Aorta (tissue), 5 donors: ENCODE data around the gene KIF26A. TPM values are rescaled to one million over a fixed set of nuclear protein-coding genes. Genes with fewer than 3 reads are reported as not detected.

ENCODE experiments used
- ATAC-seq: fragments of 200-7000 bp; cut with Tn5 transposase; one replicate; pipeline ENCODE4 v1.9.1; 2022; ENCODE audit warnings: moderate library complexity; ENCODE audit not compliant: low FRiP score
- DNase-seq, 2 donors: peaks; one replicate each; pipeline ENCODE4 v3.0.0-alpha.2; 2020
- H3K27ac ChIP-seq, 2 donors: one replicate each; pipeline ENCODE4 v1.5.1; 2013; ENCODE audit warnings: low read length in 2 of 2, mild to moderate bottlenecking in 2 of 2, moderate library complexity in 2 of 2, control low read depth in 1 of 2, inconsistent platforms in 1 of 2, low read depth in 1 of 2
- H3K27me3 ChIP-seq, 2 donors: one replicate each; pipeline ENCODE4 v1.6.1; 2013; ENCODE audit warnings: control low read depth in 1 of 2, low read length in 1 of 2, mild to moderate bottlenecking in 1 of 2, moderate library complexity in 1 of 2; ENCODE audit not compliant: insufficient read depth in 2 of 2, control insufficient read depth in 1 of 2
- H3K36me3 ChIP-seq, 2 donors: one replicate each; pipeline ENCODE4 v1.6.1; 2013; ENCODE audit warnings: control low read depth in 1 of 2, low read length in 1 of 2, mild to moderate bottlenecking in 1 of 2; ENCODE audit not compliant: insufficient read depth in 2 of 2, control insufficient read depth in 1 of 2
- H3K4me1 ChIP-seq, 2 donors: one replicate each; pipeline ENCODE4 v1.6.1; 2013; ENCODE audit warnings: low read length in 2 of 2, control low read depth in 1 of 2, mild to moderate bottlenecking in 1 of 2, moderate library complexity in 1 of 2; ENCODE audit not compliant: insufficient read depth in 2 of 2, control insufficient read depth in 1 of 2
- H3K4me3 ChIP-seq, 2 donors: one replicate each; pipeline ENCODE4 v1.5.1; 2013; ENCODE audit warnings: low read length in 2 of 2, control low read depth in 1 of 2, mild to moderate bottlenecking in 1 of 2
- H3K9me3 ChIP-seq: one replicate; pipeline ENCODE4 v1.6.1; 2013; ENCODE audit warnings: mild to moderate bottlenecking, low read length; ENCODE audit not compliant: control insufficient read depth
- WGBS, 2 donors: extraction: QIAGEN DNeasy Blood & Tissue Kit; methylation state at CpG; one replicate each; pipeline ENCODE4 v1.1.7; 2013; 5-methylcytosine and 5-hydroxymethylcytosine counted together
- intact Hi-C, 2 donors: fragments of 100-400 bp; cut with DNase I; formaldehyde crosslinking; loops; one replicate each; pipeline versions ENCODE4 v1.14.2 to v1.15.0; 2022
- polyA plus RNA-seq, 2 donors: library from polyadenylated mRNA; stranded (reverse); fragments of 200-250 nt; gene quantifications; one replicate each; pipeline ENCODE4 v1.2.3, GENCODE V29; 2013
- total RNA-seq, 2 donors: library from RNA; stranded (reverse); fragmentation: NEBNext Ultra II Directional; extraction: Animal tissue kit (Norgen Biotek cat#: 25700); gene quantifications; one replicate each; pipeline ENCODE4 v1.2.1, GENCODE V29; 2021
- donor health status: healthy with polysubstance abuse.
- donor health status: Bipolar disorder and iron deficiency.
- donor health status: DM: no; HTN: no; CAD: no.
- donor health status: DM: no; HTN: no; CAD: no.
- donor health status: DM: yes; HTN: yes; CAD: no.

KIF26A gene
- total and polyA plus RNA-seq, 4 donors = 0.13 to 8.3 (median 3.2) TPM

DNA sequence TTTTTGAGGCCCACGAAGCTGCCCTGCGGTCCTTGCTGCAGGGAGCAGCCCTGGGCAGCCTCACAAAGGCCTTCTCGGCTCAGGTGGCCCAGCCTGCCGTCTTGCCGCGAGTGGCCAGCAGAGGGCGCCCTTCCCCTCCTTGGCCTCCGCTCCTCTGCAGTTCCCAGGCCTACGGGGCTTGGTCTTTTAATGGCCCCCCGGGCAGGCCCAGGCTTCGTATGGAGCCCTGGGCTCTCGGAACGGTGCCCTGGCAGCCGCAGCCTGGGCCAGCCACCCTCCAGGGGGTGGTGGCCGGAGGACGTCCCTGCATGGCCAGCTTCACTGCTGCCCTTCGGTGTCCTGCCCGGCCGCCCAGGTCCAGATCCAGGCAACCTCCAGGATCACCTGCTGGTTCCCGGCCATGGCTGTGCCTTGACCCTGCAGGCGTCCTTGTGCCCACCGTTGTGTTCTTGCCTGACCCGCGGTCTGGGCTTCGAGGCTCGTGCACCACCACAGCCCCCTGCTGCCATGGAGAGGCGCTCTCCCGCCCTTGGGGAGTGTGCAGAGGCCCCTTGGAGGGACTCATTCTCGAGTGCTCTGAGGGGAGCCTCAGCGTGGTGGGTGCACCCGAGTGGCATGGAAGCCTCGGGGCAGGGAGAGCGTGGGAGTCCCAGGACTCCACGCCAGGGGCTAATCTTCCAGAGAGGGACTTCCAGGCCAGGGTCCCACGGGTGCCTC lies 43.5 kb upstream of the KIF26A start:
- WGBS, 2 donors = 51 to 52% methylated on average over 34 to 35 of the region's 35 CpGs
- DNase-seq = peak; percentile 54 to 88
- H3K36me3 ChIP-seq = no peaks in the 10 kb centered on the region
- no peaks in the 10 kb centered on the region for H3K9me3 ChIP-seq
- H3K27ac ChIP-seq = no peak overlapping the region
- intact Hi-C loops = no loop called here
- H3K4me3 ChIP-seq = no peak overlapping the region
- H3K27me3 ChIP-seq = no peaks in the 10 kb centered on the region
- ATAC-seq = peak; percentile 42
- no peaks in the 10 kb centered on the region for H3K4me1 ChIP-seq

DNA sequence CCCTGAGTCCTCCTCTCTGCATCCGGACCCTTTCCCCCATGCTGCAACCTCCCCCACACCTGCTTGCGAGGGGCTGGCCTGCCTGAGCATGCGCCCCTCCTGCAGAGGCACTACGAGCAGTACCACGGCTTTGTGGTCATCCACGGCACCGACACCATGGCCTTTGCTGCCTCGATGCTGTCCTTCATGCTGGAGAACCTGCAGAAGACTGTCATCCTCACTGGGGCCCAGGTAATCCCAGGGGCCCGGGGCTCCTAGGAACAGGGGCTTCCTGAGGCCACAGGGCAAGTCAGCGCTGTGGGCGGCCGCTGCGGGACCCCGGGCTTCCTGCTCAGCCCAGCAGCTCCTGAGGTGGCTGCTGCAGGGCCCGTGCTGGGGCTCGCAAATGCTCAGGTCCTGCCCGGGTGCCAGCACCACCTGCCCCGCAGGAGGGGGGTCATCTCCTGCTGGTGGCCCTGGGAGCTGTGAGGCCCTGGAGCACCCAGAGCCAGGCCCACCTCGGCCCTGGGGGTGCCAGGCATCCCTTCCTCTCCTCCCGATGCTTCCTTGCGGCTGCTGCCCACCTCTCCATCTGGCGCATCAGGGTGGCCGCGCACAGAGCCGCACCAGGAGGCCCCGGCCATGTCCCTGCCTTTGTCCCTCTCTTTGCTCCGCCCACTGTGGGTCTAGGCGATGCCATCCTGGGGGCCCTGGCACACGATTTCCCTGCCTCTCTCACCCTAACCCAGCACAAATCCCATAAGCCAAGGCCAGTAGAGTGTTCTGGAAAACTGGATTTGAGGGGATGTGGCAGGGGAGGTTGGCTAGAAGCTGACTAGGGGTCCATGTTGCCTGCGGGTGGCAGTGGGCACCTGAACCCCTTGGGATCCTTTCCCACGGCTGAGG lies 42.7 kb upstream of the KIF26A start:
- DNase-seq = peak in 1 of 2 donors; percentile 38
- no peak overlapping the region for H3K4me3 ChIP-seq
- intact Hi-C loops = no loop called here
- 91 to 94% methylated on average over 30 to 31 of the region's 31 CpGs for WGBS, 2 donors
- H3K27me3 ChIP-seq = no peaks in the 10 kb centered on the region
- no peaks in the 10 kb centered on the region for H3K9me3 ChIP-seq
- no peak overlapping the region for H3K27ac ChIP-seq
- no peaks in the 10 kb centered on the region for H3K36me3 ChIP-seq
- H3K4me1 ChIP-seq = no peaks in the 10 kb centered on the region
- ATAC-seq = no peak

DNA sequence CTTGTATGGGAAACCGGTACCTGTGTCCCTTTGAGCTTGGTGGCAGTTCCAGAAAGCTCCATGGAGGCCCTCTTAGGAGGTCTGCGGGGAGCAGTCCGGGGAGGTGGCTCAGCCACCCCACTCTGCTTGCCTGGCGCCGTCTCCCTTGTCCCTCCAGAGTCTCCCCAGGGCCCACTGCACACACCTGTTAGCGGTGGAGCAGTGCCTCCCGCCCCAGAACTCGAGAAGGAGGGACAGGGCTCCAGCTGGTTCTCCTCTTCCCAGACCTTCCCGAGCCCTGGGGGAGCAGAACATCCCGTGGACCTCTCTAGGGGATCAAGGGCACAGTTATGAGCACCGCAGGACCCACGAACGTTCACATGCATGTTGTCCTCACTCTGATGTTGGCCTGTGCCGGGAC lies 42.1 kb upstream of the KIF26A start:
- ATAC-seq = no peak
- Histone ChIP-seq H3K36me3 (no peaks in the 10 kb centered on the region), H3K4me1 (no peaks in the 10 kb centered on the region), H3K27me3 (no peaks in the 10 kb centered on the region), H3K27ac (no peak overlapping the region), H3K4me3 (no peak overlapping the region), H3K9me3 (no peaks in the 10 kb centered on the region)
- intact Hi-C loops = no loop called here
- DNase-seq = no peak
- WGBS, 2 donors = 89 to 91% methylated on average over 14 of the region's 14 CpGs

DNA sequence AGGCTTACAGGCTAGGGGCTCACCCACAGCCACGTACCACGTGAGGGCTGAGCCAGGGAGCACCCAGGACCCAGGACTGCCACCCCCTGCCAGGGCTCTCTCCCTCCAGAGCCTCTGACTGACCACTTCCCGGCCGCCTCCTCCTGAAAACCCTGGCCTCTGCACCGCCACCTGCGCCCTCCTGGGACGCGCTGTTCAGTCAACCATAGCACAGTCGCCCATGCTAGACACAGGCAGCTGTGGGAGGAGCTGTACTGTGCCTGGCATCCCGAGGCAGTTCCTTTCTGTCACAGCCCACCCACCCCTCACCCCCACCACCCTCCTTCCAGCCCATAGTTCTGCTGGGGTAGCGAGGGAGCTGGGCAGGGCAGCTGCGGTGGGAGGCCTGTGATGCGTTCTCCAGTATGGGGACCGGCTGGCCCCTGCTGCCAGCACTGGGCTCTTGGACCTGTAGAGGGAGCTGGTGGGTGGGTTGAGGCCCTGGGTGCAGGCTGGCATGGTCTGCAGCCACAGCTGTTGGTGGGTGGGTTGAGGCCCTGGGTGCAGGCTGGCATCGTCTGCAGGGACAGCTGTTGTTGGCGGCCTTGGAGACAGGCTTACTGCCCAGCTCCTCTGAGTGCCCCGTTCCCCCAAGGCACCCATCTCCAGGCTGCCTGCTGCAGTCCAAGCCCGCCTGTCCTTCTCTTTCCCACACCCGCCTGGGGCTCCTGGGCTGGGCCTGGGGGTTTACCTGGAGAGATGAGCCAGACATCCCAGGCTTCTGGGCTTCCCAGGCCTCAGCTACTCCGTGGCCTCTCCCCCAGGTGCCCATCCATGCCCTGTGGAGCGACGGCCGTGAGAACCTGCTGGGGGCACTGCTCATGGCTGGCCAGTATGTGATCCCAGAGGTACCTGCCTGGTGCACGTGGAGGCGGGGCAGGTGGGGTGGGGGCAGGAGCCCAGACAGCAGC lies 41.4 kb upstream of the KIF26A start:
- WGBS, 2 donors = 76 to 80% methylated on average over 25 of the region's 25 CpGs
- Histone ChIP-seq H3K36me3 (no peaks in the 10 kb centered on the region), H3K4me1 (no peaks in the 10 kb centered on the region), H3K9me3 (no peaks in the 10 kb centered on the region), H3K27ac (no peak overlapping the region), H3K4me3 (no peak overlapping the region), H3K27me3 (no peaks in the 10 kb centered on the region)
- intact Hi-C loops = no loop called here
- peak; percentile 42 to 59 for DNase-seq
- no peak for ATAC-seq

DNA sequence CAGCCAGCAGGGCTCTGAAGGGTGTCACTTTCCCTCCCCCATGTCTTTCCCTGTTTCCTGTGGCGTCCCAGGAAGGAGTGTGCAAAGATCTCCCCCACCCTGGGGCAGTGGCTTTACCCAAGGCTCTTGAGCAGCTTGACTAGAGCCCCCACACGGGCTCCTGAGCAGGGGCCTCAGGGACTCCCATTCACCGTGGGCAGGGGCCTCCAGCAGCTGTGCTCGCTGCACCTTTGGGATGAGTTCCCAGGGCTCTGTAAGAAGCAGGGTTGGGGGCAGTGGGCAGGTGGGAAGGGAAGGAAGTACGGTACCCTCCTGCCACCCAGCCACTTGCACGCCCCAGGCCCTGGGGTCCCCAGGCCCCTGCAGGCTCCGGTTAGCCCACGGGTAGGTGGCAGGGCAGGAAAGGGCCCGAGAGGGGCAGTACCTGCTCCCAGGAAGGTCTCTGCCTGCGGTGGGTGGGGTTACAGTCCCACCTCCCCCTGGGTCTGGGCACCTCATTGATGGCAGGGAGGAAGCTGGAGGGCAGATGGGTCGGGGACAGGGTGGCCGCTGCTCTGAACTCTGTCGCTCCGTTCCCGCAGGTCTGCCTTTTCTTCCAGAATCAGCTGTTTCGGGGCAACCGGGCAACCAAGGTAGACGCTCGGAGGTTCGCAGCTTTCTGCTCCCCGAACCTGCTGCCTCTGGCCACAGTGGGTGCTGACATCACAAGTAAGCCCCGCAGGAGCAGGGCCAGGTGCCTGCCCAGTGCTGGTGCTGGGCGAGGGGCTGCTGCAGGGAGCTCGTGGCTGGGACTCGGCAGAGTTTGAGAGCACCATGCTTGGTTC lies 39.9 kb upstream of the KIF26A start:
- no peaks in the 10 kb centered on the region for H3K9me3 ChIP-seq
- H3K27ac ChIP-seq = no peak overlapping the region
- H3K27me3 ChIP-seq = no peaks in the 10 kb centered on the region
- intact Hi-C loops = no loop called here
- 91 to 94% methylated on average over 25 of the region's 25 CpGs for WGBS, 2 donors
- H3K4me1 ChIP-seq = no peaks in the 10 kb centered on the region
- no peak overlapping the region for H3K4me3 ChIP-seq
- no peaks in the 10 kb centered on the region for H3K36me3 ChIP-seq
- DNase-seq = peak; percentile 39 to 64
- no peak for ATAC-seq

DNA sequence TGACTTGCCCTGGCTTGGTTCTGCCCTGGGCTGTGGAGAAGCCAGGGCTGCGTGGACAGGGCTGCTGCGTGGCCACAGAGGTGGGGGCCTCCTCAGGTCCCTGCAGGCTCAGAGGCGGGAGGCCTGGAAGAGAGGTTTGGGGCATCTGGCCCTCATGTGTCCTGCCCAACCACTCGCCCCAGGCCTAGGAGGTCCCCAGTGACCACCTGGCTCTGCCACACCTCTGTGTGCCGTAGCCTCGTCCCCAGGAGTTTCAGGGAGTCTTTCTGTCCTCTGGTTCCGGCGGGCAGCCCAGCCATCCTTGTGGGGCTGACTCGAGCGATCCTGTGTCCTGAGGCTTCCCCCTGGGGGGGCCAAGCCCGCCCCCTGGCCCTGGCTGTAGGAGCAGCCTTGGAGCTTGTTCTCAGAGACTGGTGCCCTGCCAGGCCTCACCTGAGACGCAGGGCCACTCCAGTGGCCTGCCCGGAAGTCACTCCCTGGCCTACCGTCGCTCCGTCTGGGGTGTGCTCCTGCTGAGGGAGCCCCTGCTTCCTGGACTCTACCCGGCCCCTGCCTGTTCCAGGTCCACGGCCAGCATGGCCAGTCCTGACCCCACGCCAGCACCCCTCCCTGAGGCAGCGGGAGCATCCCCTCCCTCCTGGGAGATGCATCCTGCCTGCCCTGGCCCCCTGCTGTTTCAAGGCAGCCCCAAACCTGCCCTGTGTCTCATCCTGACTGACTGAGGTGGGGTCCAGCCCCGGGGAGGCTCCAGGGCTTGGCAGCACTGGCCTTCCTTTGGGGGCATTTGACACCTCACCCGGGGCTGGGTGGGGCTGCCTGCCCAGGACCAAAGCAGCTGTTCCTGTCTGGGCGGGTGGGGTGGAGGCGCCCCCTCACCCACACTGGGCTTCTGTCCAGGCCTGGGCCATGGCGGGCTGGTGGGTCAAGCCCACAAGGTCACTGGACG lies 39.0 kb upstream of the KIF26A start:
- intact Hi-C loops = no loop called here

More for the DNA sequence above, 39.0 kb upstream of the KIF26A start:
- Histone ChIP-seq H3K27ac (no peak overlapping the region), H3K27me3 (no peaks in the 10 kb centered on the region), H3K9me3 (no peaks in the 10 kb centered on the region), H3K4me1 (no peaks in the 10 kb centered on the region), H3K4me3 (no peak overlapping the region), H3K36me3 (no peaks in the 10 kb centered on the region)
- 85 to 89% methylated on average over 25 to 26 of the region's 26 CpGs for WGBS, 2 donors
- DNase-seq (peak; percentile 45 to 71), ATAC-seq (no peak)
